WTC11 (cell line): Measurements from ENCODE around the gene RNF40. TPM values are rescaled to one million over a fixed set of nuclear protein-coding genes. Genes with fewer than 3 reads are reported as not detected.
A peak's percentile ranks its signal among the peaks of the same experiment; 100 is the strongest.

ENCODE experiments used
- ATAC-seq: fragments of 200-7000 bp; cut with Tn5 transposase; 2 replicates; pipeline ENCODE4 v1.10.0; 2021; ENCODE audit warnings: mild to moderate bottlenecking, moderate library complexity
- Bru-seq: library from RNA; stranded (reverse); fragments of 400-500 nt; gene quantifications from one replicate; lab custom pipeline; 2021; lab: Mats Ljungman, UMichigan
- CTCF ChIA-PET: fragments of 300-600 bp; sonication (Branson Sonifier 250); formaldehyde crosslinking; loops from one replicate; lab custom pipeline; 2021; ENCODE audit warnings: antibody characterized with exemption; lab: Charles Lee
- POLR2A ChIA-PET: fragments of 350-600 bp; sonication (Branson Sonifier 250); formaldehyde crosslinking; loops from one replicate; lab custom pipeline; 2021; ENCODE audit warnings: antibody characterized with exemption; lab: Charles Lee
- DNase-seq: peaks from one replicate; pipeline ENCODE4 v3.0.0; 2021; ENCODE audit warnings: low spot score
- H3K27ac Mint-ChIP-seq: 2 replicates; pipeline ENCODE4 v1.8.0; 2021; ENCODE audit warnings: mixed read lengths
- H3K27me3 Mint-ChIP-seq: 2 replicates; pipeline ENCODE4 v1.8.0; 2021; ENCODE audit warnings: low read depth, mild to moderate bottlenecking, moderate library complexity, mixed read lengths
- H3K36me3 Mint-ChIP-seq: 2 replicates; pipeline ENCODE4 v1.8.0; 2021; ENCODE audit warnings: mixed read lengths
- H3K4me1 Mint-ChIP-seq: 2 replicates; pipeline ENCODE4 v1.8.0; 2022; ENCODE audit warnings: mixed read lengths
- H3K4me3 Mint-ChIP-seq: 2 replicates; pipeline ENCODE4 v1.8.0; 2021; ENCODE audit warnings: mild to moderate bottlenecking, moderate library complexity, mixed read lengths
- H3K9me3 Mint-ChIP-seq: 2 replicates; pipeline ENCODE4 v1.8.0; 2021; ENCODE audit warnings: mixed read lengths
- ATF1 ChIP-seq: sonication (generic); formaldehyde crosslinking; IDR thresholded peaks from 2 replicates; pipeline ENCODE4 v1.8.1; 2023; ENCODE audit warnings: mild to moderate bottlenecking, moderate library complexity, missing genetic modification reagents
- CREB1 ChIP-seq: sonication (generic); formaldehyde crosslinking; IDR thresholded peaks from 2 replicates; pipeline ENCODE4 v1.8.0; 2023; ENCODE audit warnings: mild to moderate bottlenecking, missing genetic modification reagents
- FOXK1 ChIP-seq: sonication (generic); formaldehyde crosslinking; IDR thresholded peaks from 2 replicates; pipeline ENCODE4 v1.8.0; 2022; ENCODE audit warnings: mild to moderate bottlenecking, moderate library complexity, missing genetic modification reagents
- GABPB1 ChIP-seq: sonication (generic); formaldehyde crosslinking; IDR thresholded peaks from 2 replicates; pipeline ENCODE4 v1.8.1; 2023; ENCODE audit warnings: mild to moderate bottlenecking, missing genetic modification reagents
- IRF2 ChIP-seq: sonication (generic); formaldehyde crosslinking; IDR thresholded peaks from 2 replicates; pipeline ENCODE4 v1.8.0; 2022; ENCODE audit warnings: low read depth, missing genetic modification reagents, borderline replicate concordance
- KAT7 ChIP-seq: sonication (generic); formaldehyde crosslinking; IDR thresholded peaks from 2 replicates; pipeline ENCODE4 v1.8.1; 2023; ENCODE audit warnings: missing genetic modification reagents, mild to moderate bottlenecking, borderline replicate concordance
- NR1H2 ChIP-seq: sonication (generic); formaldehyde crosslinking; IDR thresholded peaks from 2 replicates; pipeline ENCODE4 v1.9.0; 2021; ENCODE audit warnings: mild to moderate bottlenecking, moderate library complexity, missing genetic modification reagents
- NR2C2 ChIP-seq: sonication (generic); formaldehyde crosslinking; IDR thresholded peaks from 2 replicates; pipeline ENCODE4 v1.8.0; 2022; ENCODE audit warnings: mild to moderate bottlenecking, missing genetic modification reagents
- NR3C1 ChIP-seq: sonication (generic); formaldehyde crosslinking; conservative IDR thresholded peaks from 2 replicates; pipeline ENCODE4 v1.8.1; 2023; ENCODE audit warnings: low read depth, mild to moderate bottlenecking, missing genetic modification reagents
- RELA ChIP-seq: sonication (generic); formaldehyde crosslinking; IDR thresholded peaks from 2 replicates; pipeline ENCODE4 v1.8.1; 2022; ENCODE audit warnings: missing genetic modification reagents, mild to moderate bottlenecking, borderline replicate concordance
- SMAD3 ChIP-seq: sonication (generic); formaldehyde crosslinking; IDR thresholded peaks from 2 replicates; pipeline ENCODE4 v1.8.0; 2022; ENCODE audit warnings: missing genetic modification reagents, mild to moderate bottlenecking, borderline replicate concordance
- ZNF138 ChIP-seq: sonication (generic); formaldehyde crosslinking; conservative IDR thresholded peaks from 2 replicates; pipeline ENCODE4 v1.8.1; 2022; ENCODE audit warnings: mild to moderate bottlenecking, moderate library complexity, missing genetic modification reagents
- ZNF232 ChIP-seq: sonication (generic); formaldehyde crosslinking; IDR thresholded peaks from 2 replicates; pipeline ENCODE4 v1.8.0; 2022; ENCODE audit warnings: mild to moderate bottlenecking, missing genetic modification reagents
- ZNF416 ChIP-seq: fragments of 250-450 bp; sonication (Bioruptor Pico); IDR thresholded peaks from 2 replicates; pipeline ENCODE4 v1.9.0; 2021; ENCODE audit warnings: mild to moderate bottlenecking, inconsistent platforms
- ZNF423 ChIP-seq: fragments of 250-450 bp; sonication (Bioruptor Pico); IDR thresholded peaks from 2 replicates; pipeline ENCODE4 v2.1.2; 2022; ENCODE audit warnings: mild to moderate bottlenecking, moderate library complexity
- long read RNA-seq, 3 experiments: library from RNA in 1 of 3; library from capped mRNA in 1 of 3; library from polyadenylated mRNA in 1 of 3; unstranded in 2 of 3; stranded (forward) in 1 of 3; transcript quantifications; one replicate each; pipeline ENCODE4 v2.0.0, GENCODE V29; 2021
- total RNA-seq: library from RNA; stranded (reverse); gene quantifications from 3 replicates; pipeline ENCODE4 v1.2.3, GENCODE V29; 2021
- TF ChIP-seq, protein P1 (sequence below): sonication (generic); formaldehyde crosslinking; IDR thresholded peaks from 2 replicates; pipeline ENCODE4 v1.8.1; 2022; ENCODE audit warnings: mild to moderate bottlenecking, moderate library complexity, missing genetic modification reagents
- TF ChIP-seq, protein P2 (sequence below): sonication (generic); formaldehyde crosslinking; IDR thresholded peaks from 2 replicates; pipeline ENCODE4 v1.8.0; 2022; ENCODE audit warnings: missing genetic modification reagents
- TF ChIP-seq, protein P3 (sequence below): fragments of 250-450 bp; sonication (Bioruptor Pico); IDR thresholded peaks from 2 replicates; pipeline ENCODE4 v2.1.2; 2022; ENCODE audit warnings: mild to moderate bottlenecking, moderate library complexity
- TF ChIP-seq, protein P4 (sequence below): fragments of 250-450 bp; sonication (Bioruptor Pico); IDR thresholded peaks from 2 replicates; pipeline ENCODE4 v1.9.0; 2021; ENCODE audit warnings: moderate library complexity, mild to moderate bottlenecking, inconsistent platforms, borderline replicate concordance
- TF ChIP-seq, protein P5 (sequence below): sonication (generic); formaldehyde crosslinking; IDR thresholded peaks from 2 replicates; pipeline ENCODE4 v1.8.1; 2023; ENCODE audit warnings: mild to moderate bottlenecking, missing genetic modification reagents
- TF ChIP-seq, protein P6 (sequence below): sonication (generic); formaldehyde crosslinking; IDR thresholded peaks from 2 replicates; pipeline ENCODE4 v1.8.1; 2022; ENCODE audit warnings: low read depth, mild to moderate bottlenecking, moderate library complexity, missing genetic modification reagents, borderline replicate concordance
- TF ChIP-seq, protein P7 (sequence below): sonication (generic); formaldehyde crosslinking; IDR thresholded peaks from 2 replicates; pipeline ENCODE4 v1.8.1; 2022; ENCODE audit warnings: low read depth, missing genetic modification reagents, borderline replicate concordance

RNF40 gene
- total RNA-seq, result 63.7 to 77.1 TPM (median 66.9 TPM) in 3 replicates
- percentile 76 among the genes with signal in this experiment for Bru-seq, nascent RNA
- long read RNA-seq, experiment 1, full-length matches to known transcripts, result 122 of 254 reads
- long read RNA-seq, experiment 1, partial matches to known transcripts, result 56 of 254 reads
- long read RNA-seq, experiment 1, other reads (novel, unspliced or antisense), result 76 of 254 reads
- long read RNA-seq, experiment 2, full-length matches to known transcripts, result 3 of 52 reads
- long read RNA-seq, experiment 2, partial matches to known transcripts, result 33 of 52 reads
- long read RNA-seq, experiment 2, other reads (novel, unspliced or antisense), result 16 of 52 reads
- long read RNA-seq, experiment 3, partial matches to known transcripts, result 4 of 6 reads
- long read RNA-seq, experiment 3, other reads (novel, unspliced or antisense), result 2 of 6 reads

DNA sequence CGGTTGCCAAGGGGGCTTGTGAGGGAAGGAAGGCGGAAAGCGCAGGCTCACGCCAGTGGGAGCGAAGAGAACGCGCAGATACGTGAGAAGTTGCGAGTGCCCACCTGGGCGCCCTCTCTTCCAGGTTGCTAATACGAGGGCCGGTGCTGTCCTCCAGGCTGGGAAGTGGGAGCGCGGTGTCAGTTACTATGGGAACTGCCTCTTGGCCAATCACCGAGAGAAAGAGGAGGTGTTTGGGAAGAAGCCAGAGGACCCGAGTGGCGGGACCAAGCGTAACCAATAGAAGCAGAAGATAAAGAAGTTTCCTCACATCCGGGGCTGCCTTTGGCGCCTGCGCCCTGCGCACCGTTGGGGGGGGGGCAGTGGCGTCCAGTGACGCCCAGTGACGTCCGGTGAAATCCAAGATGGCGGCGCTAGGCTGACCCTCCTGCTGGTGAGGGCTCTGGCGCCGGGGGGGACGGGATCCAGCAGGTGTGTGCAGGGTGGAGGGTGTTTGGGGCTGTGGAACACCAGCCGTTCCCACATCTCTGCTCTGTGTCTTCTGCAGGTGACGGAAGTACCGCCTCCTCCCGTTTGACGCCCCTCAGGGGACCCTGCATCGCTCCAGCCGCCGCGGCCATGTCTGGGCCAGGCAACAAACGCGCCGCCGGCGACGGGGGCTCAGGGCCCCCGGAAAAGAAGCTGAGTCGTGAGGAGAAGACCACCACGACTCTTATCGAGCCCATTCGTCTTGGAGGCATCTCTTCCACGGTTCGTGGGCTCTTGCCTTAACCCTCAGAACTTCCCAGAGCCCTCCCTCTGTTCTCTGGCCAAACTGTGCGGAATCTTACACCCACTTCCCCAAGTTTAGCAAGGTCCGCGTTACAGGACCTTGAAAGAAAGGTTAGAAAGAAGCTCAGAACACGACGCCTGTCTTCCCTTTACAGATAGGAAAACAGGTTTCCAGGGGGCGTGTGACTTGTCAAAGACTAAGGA, at the start of gene RNF40, which contains the start of gene CFAP119:
Gene RNF40, plus strand, starts transcription at position 395 of the 975 bp plus-strand sequence. Its CDS starts 224 bp downstream, at position 619.
Gene CFAP119, minus strand, starts transcription at position 135 of the 975 bp plus-strand sequence. CDS start 314 bp downstream, outside the sequence.
- Mint-ChIP-seq H3K27ac (peak within 1 kb of the TSS; percentile 96), H3K27me3 (no peaks in the 10 kb centered on the region), H3K9me3 (no peaks in the 10 kb centered on the region), H3K4me1 (peaks cover 21% of the 10 kb centered on the region), H3K4me3 (peak within 1 kb of the TSS; percentile 94), H3K36me3 (peaks cover 43% of the 10 kb centered on the region)
- DNase-seq (peak; percentile 96), ATAC-seq (peak; percentile 95)
- CTCF ChIA-PET, result interaction anchor here (0.9 kb wide), 1 partner anchor 68 kb away, joined by 3 read pairs; no protein-coding TSS in a partner anchor
- POLR2A ChIA-PET, result interaction anchor here (1.0 to 1.1 kb wide), 2 partner anchors 13 to 84 kb away, joined by 3 to 4 read pairs; no protein-coding TSS in a partner anchor
- TF ChIP-seq, protein P1, sequence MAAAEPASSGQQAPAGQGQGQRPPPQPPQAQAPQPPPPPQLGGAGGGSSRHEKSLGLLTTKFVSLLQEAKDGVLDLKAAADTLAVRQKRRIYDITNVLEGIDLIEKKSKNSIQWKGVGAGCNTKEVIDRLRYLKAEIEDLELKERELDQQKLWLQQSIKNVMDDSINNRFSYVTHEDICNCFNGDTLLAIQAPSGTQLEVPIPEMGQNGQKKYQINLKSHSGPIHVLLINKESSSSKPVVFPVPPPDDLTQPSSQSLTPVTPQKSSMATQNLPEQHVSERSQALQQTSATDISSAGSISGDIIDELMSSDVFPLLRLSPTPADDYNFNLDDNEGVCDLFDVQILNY (CRISPR knock-in tag), result no peak
- no peak for TF ChIP-seq RELA (CRISPR knock-in tag)
- no peak for TF ChIP-seq NR2C2 (CRISPR knock-in tag)
- peak; percentile 52; the same call in 1 of the 2 replicates for TF ChIP-seq GABPB1 (CRISPR knock-in tag)
- TF ChIP-seq IRF2 (CRISPR knock-in tag), result no peak
- TF ChIP-seq, protein P2, sequence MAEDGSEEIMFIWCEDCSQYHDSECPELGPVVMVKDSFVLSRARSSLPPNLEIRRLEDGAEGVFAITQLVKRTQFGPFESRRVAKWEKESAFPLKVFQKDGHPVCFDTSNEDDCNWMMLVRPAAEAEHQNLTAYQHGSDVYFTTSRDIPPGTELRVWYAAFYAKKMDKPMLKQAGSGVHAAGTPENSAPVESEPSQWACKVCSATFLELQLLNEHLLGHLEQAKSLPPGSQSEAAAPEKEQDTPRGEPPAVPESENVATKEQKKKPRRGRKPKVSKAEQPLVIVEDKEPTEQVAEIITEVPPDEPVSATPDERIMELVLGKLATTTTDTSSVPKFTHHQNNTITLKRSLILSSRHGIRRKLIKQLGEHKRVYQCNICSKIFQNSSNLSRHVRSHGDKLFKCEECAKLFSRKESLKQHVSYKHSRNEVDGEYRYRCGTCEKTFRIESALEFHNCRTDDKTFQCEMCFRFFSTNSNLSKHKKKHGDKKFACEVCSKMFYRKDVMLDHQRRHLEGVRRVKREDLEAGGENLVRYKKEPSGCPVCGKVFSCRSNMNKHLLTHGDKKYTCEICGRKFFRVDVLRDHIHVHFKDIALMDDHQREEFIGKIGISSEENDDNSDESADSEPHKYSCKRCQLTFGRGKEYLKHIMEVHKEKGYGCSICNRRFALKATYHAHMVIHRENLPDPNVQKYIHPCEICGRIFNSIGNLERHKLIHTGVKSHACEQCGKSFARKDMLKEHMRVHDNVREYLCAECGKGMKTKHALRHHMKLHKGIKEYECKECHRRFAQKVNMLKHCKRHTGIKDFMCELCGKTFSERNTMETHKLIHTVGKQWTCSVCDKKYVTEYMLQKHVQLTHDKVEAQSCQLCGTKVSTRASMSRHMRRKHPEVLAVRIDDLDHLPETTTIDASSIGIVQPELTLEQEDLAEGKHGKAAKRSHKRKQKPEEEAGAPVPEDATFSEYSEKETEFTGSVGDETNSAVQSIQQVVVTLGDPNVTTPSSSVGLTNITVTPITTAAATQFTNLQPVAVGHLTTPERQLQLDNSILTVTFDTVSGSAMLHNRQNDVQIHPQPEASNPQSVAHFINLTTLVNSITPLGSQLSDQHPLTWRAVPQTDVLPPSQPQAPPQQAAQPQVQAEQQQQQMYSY (CRISPR knock-in tag), result no peak
- TF ChIP-seq, protein P3, sequence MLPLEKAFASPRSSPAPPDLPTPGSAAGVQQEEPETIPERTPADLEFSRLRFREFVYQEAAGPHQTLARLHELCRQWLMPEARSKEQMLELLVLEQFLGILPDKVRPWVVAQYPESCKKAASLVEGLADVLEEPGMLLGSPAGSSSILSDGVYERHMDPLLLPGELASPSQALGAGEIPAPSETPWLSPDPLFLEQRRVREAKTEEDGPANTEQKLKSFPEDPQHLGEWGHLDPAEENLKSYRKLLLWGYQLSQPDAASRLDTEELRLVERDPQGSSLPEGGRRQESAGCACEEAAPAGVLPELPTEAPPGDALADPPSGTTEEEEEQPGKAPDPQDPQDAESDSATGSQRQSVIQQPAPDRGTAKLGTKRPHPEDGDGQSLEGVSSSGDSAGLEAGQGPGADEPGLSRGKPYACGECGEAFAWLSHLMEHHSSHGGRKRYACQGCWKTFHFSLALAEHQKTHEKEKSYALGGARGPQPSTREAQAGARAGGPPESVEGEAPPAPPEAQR (CRISPR knock-in tag), result no peak
- TF ChIP-seq CREB1, result no peak
- TF ChIP-seq, protein P4, sequence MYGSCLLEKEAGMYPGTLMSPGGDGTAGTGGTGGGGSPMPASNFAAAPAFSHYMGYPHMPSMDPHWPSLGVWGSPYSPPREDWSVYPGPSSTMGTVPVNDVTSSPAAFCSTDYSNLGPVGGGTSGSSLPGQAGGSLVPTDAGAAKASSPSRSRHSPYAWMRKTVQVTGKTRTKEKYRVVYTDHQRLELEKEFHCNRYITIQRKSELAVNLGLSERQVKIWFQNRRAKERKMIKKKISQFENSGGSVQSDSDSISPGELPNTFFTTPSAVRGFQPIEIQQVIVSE, result no peak
- no peak for TF ChIP-seq ZNF423 (CRISPR knock-in tag)
- no peak for TF ChIP-seq ZNF416
- no peak for TF ChIP-seq KAT7
- TF ChIP-seq ATF1 (CRISPR knock-in tag), result no peak
- TF ChIP-seq, protein P5, sequence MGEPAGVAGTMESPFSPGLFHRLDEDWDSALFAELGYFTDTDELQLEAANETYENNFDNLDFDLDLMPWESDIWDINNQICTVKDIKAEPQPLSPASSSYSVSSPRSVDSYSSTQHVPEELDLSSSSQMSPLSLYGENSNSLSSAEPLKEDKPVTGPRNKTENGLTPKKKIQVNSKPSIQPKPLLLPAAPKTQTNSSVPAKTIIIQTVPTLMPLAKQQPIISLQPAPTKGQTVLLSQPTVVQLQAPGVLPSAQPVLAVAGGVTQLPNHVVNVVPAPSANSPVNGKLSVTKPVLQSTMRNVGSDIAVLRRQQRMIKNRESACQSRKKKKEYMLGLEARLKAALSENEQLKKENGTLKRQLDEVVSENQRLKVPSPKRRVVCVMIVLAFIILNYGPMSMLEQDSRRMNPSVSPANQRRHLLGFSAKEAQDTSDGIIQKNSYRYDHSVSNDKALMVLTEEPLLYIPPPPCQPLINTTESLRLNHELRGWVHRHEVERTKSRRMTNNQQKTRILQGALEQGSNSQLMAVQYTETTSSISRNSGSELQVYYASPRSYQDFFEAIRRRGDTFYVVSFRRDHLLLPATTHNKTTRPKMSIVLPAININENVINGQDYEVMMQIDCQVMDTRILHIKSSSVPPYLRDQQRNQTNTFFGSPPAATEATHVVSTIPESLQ (CRISPR knock-in tag), result no peak
- TF ChIP-seq, protein P6, sequence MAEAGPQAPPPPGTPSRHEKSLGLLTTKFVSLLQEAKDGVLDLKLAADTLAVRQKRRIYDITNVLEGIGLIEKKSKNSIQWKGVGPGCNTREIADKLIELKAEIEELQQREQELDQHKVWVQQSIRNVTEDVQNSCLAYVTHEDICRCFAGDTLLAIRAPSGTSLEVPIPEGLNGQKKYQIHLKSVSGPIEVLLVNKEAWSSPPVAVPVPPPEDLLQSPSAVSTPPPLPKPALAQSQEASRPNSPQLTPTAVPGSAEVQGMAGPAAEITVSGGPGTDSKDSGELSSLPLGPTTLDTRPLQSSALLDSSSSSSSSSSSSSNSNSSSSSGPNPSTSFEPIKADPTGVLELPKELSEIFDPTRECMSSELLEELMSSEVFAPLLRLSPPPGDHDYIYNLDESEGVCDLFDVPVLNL (CRISPR knock-in tag), result no peak
- TF ChIP-seq SMAD3 (CRISPR knock-in tag), result no peak
- no peak for TF ChIP-seq NR1H2 (CRISPR knock-in tag)
- TF ChIP-seq, protein P7, sequence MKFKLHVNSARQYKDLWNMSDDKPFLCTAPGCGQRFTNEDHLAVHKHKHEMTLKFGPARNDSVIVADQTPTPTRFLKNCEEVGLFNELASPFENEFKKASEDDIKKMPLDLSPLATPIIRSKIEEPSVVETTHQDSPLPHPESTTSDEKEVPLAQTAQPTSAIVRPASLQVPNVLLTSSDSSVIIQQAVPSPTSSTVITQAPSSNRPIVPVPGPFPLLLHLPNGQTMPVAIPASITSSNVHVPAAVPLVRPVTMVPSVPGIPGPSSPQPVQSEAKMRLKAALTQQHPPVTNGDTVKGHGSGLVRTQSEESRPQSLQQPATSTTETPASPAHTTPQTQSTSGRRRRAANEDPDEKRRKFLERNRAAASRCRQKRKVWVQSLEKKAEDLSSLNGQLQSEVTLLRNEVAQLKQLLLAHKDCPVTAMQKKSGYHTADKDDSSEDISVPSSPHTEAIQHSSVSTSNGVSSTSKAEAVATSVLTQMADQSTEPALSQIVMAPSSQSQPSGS (CRISPR knock-in tag), result no peak
- no peak for TF ChIP-seq NR3C1 (CRISPR knock-in tag)
- TF ChIP-seq ZNF232 (CRISPR knock-in tag), result 0 out of 2 replicates have a peak, but pooled peaks have one; percentile 29
- TF ChIP-seq FOXK1 (CRISPR knock-in tag), result peak; percentile 76; the same call in 1 of the 2 replicates
- TF ChIP-seq ZNF138, result no peak
